CD4-positive, alpha-beta T cell treated with Interleukin-10 for 1 hour (primary cell): ENCODE data around the gene DNAJC12.

ENCODE experiments used
- DNase-seq: peaks from one replicate; pipeline ENCODE4 v3.0.0-alpha.2; 2020

The DNAJC12 gene

GRCh38 chr10:67760272-67760671 is 77.7 kb downstream of the DNAJC12 start:
- DNase-seq, result no peak
